GM19099 (cell line): ENCODE measurements around the gene UBE2QL1.

Experiments
- POLR2A ChIP-seq: IDR thresholded peaks from 3 replicates; pipeline ENCODE4 v1.6.1; 2011; ENCODE audit warnings: low read depth; ENCODE audit not compliant: insufficient read length; ENCODE audit errors: extremely low read depth

The UBE2QL1 gene

DNA sequence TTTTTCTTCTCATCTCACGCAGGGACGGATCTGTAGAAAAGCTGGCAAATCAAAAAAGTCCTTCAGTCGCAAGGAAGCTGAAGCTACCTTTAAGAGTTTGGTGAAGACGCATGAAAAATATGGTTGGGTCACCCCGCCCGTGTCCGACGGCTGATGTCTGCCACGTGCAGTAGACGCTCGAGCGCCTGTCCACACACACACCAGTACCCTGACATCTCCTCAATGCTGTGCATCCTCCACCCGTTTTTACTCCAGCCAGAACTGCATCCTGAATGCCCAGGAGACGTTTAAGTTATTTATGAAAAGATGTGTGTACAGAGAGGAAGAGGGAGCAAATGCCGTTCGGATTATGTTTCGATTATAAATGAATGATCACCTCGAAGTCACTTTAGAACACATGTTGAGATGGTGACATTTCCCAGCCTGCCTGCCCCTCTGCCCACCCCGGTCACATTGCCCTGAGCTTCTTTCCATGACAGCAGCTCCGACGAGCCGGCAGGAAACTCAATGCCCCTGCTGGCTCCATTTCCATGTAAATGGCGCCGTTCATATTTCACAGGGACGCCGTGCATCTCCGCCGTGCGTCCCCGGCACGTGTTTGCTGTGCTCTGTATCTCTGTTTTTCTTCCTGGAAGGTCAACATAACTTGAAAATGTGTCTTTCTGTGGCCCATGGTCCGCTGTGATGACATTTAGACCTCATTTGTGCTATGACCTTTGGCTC, 42.7 kb downstream of the UBE2QL1 start:
- TF ChIP-seq POLR2A: no peak

- no peak for TF ChIP-seq POLR2A
These were observed 43.2 kb downstream of the UBE2QL1 start for GRCh38 chr5:6491919-6492290.

DNA sequence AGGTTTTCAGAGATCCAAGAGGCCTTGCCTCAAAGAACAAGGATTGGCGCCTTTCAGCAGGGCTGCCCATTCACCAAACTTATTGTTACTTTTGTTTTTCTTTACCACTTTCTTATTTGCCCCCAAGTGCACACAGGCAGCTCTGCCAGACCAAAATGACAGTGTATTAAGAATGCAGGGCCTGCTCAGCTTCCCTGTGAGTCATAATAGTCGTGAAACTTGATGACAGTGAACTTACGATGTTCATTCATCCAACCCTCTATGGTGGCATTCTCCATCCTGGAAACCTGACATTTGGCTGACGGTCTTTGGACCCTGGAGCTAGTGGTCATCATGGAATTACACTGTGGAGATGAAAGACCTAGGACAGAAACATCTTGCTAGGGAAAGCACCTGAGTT, 44.3 kb downstream of the UBE2QL1 start:
- TF ChIP-seq POLR2A: no peak

DNA sequence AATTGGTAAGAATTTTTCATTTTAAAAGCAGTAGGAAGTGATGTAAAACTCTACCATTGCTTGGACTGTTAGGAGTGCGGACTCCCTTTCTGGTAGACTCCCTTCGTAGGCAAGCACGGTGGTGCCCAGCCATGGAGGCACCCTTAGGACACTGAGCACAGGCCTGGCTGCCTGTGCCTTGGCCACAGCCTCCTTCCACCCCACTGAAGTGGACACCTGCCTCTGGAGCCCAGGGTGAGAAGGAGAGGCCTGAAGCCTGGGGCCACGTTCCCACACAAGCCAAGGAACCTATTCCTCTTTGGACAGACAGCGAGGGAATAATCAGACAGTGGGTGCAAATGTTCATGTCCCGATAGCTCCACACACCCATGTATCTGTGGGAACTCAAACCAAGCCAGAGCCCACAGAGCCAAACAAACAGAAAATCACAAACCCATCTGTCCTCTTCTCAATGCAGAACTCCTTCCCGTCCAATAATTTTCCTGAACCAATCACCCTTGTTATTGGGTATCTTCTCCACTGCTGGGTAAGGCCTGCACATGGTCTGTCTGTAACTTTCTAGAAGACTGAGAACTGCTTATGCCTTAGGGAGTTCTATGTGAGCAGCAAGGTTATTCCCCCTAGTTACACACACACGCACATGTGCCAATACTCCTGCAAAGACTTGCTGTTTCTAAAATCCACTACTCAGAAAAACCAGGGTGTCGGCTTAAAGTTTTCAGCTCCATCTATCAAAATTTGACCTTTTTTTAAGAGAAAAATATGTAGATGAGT, 45.2 kb downstream of the UBE2QL1 start:
- TF ChIP-seq POLR2A: no peak

DNA sequence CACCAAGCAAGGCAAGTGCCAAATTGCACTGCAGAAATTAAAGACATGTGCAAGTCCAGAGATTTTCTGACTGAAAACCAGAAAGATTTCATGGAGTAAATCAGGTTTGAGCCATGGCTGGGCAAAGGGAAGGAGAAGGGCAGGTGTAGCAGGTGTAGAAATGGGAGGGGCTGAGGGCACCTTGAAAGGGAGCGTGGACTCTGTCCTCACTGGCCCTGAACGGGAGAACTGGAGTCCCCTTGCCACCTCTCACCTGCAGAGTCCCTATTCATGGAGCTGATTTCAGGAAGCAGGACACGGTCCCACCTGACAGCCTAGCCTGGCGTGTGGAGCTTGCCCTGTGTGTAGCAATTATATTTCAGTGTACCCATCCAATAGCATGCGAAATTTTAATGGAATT, 46.3 kb downstream of the UBE2QL1 start:
- no peak for TF ChIP-seq POLR2A

DNA sequence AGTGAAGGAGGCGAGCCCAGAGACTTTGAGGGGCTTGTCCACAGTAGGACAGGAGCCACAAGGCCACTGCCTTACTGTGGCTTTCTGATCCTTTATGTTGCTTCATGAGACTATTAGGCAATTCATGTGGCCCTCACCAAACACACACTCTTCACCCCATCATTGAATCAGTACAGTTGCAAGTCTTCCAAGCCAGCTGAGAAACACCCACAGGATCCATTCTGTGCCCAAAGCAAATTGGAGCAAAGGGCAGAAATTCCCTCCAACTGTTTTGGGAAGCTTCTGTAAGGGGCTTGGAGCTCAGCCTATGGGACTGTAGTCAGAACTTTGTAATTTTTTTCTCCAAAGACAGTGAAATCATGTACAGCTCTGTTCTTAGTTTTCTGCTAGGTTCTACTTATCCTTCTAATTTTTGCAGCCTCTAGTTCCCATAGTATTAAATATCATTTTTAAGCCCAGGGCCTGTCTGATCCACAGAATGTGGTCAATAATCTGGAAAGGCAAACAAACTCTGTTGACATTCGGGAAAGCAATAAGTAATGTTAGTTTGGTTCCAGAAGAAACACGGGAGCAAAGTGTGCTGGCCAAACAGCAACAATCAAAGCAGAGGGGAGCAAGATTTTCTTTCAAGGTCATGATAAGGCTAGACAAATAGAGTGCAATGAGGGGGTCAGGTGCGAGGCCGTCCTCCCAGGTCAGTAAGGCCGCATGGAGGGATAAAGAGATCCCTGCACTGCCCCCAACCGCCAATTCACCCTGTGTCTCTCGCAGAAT, 47.0 kb downstream of the UBE2QL1 start:
- no peak for TF ChIP-seq POLR2A

DNA sequence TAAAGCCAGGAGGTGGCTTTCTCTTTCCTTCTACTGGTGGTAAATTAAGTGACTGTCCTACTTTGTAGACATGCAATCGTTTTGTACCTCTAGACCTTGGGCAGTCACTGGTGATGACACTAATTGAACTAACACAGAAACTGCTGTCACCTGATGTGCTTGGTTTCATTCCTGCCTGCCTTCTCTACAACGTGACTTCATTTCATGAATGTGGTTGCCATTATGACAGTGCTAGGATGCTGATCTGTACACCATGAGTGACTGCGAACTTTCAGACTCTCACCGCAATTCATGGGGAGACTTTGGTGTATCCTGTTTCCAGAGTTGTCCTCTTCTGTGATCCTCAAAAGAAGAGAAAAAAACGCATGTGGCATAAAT, 47.5 kb downstream of the UBE2QL1 start:
- TF ChIP-seq POLR2A: peak; percentile 18

- no peak for TF ChIP-seq POLR2A
These were observed 48.0 kb downstream of the UBE2QL1 start for GRCh38 chr5:6496636-6497035.

- TF ChIP-seq POLR2A: no peak
These were observed 48.6 kb downstream of the UBE2QL1 start for GRCh38 chr5:6497262-6497661.

DNA sequence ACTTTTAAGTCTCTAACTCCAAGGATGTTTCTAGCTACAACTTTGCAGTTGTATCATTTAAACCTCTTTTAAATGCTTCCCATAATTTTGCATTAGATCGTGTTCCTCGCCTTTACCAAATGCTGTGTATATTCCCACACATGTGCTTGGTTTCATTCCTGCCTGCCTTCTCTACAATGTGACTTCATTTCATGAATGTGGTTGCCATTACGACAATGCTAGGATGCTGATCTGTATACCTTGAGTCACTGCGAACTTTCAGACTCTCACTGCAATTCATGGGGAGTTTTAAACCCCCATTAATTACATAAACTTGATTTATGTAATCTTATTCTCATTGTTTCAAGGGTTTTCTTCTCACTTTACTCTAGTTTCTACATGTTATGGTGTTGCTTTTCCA, 50.3 kb downstream of the UBE2QL1 start:
- no peak for TF ChIP-seq POLR2A

DNA sequence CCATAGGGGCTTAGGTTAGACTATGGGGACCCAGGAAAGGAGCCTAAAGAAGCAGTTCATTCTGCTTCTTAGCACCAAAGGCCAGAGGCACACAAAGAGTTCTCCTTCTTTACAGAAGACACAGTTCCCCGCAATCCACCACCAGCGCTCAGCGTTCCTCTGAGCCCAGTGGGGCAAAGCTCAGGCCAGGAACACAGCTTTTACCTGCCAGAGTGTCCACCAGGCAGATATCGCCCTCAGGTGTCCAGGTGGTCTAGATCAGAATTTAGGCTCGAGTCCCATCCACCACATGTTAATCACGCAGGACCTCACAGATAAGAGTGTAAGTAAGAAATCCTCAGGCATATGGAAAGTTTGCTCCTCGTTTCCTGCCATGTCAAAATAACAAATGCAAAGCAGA, 53.0 kb downstream of the UBE2QL1 start:
- TF ChIP-seq POLR2A: no peak

DNA sequence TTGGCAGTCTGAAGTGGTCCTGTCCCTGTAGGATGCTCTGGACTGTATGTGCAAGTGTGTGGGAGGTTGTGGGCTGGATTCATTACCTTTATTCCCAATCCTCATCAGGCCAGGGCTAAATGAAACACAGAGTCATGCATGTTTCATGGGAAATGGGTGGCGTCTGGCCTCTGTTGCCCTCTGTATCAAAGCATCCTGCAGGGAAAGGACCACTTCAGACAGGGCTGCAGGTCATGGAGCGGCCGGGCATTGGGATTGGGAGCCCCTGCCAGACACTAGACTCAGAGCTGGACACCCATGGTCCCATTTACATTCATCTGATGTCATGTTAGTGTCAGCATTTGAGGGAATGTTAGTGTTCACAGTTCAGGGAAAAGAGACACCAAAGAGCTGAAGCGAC, 53.8 kb downstream of the UBE2QL1 start:
- no peak for TF ChIP-seq POLR2A

DNA sequence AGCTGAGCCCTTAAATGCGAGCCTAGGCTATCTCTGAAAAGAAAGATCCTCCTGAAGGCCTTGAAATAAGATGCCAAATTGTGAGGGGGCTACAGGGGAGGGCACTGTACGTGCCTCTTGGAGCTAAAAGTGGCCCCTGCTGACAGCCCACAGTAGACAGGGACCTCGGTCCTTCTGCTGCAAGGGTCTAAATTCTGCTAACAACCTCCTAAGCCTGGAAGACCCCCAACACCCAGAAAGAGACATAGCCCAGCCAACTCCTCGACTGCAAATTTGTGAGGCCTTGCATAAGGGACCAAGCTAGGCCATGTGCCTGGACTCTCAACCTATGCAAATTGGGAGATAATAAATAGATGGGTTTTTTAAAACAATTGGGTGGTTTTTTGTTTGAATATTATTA, 54.7 kb downstream of the UBE2QL1 start:
- TF ChIP-seq POLR2A: no peak

DNA sequence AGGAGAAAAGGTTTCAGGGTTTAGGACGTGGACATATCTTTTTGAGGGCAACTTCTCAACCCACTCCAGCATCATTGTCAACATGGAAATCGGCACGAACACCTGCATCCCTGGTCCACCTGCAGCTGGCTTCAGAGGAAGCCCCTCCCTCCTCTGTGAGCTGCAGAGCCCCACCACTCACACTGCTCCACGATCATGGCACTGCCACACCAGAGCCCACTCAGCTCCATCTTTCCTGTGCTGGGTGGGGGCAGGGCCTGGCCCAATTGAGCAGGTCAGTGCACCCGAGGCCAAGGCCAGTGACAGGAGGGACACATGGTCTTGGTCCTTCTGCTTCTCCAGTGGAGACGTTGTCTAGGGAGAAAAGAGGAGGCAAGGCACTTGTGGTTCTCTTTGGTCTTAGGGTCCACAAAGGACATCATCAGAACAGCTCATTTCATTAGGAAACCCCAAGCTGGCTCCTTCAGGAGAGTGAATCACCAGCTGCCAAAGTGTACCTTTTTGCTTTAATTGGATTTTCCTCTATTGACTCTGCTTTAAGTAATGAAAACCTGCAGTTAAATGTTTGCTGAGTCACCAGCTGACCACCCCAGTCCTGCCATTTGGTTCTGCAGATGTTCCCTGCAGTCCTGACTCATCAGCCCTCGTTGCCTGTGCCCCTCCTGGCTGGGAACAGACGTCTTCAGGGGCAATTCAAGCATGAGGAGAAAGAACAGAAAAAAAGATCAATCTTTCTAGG, 56.2 kb downstream of the UBE2QL1 start:
- no peak for TF ChIP-seq POLR2A

GRCh38 chr5:6505416-6505755, 56.7 kb downstream of the UBE2QL1 start:
- no peak for TF ChIP-seq POLR2A

GRCh38 chr5:6505783-6506557, 57.3 kb downstream of the UBE2QL1 start:
- no peak for TF ChIP-seq POLR2A
